Kidney glomerular epithelial cell (primary cell): ENCODE results near the gene CRYBB3.
A peak's percentile ranks its signal among the peaks of the same experiment; 100 is the strongest.
"Not testable (repeated sequence)": the region's sequence is repeated elsewhere in the genome, so short reads cannot be mapped to it uniquely, and the experiment has no call there.

Experiments used
- DNase-seq: peaks from one replicate; lab custom pipeline; 2025; lab: John Stamatoyannopoulos, UW

The CRYBB3 gene

DNA sequence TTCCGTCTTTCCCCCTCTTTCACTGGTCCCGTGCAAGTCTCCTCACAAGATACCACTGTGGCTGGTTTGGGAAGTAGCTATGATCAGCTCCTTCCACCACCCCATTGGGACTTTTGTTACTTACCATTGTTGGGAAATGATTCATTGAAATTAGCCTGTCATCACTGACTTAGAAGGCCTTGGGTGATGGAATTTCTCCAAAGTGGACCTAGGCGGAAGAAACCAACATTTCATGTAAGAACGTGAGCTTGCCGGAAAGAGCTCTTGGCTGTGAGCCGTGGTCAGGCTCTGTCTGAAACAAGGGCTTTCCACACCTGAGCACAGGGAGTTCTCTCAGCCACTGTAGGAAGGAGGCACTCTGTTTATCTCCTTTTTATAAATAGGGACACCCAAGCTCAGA, 23.5 kb upstream of the CRYBB3 start:
- DNase-seq: no peak

DNA sequence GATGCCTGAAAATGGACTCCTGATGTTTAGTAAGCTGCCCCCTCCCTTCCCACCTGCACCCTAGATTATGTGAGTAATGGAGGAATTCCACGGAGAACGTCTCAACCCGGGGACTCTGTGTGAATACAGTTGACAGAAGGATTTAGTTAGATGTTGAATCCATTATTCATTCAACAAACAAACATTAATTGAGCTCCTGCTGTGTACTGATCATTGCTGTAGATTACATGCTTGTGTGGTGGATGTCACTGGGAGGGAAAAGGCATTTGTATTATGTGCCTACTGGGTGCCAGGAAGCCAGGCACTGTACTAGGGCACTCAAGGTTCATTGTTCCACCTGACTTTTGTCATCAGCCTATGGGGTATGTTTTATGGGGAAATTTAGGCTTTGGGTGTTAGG, 22.9 kb upstream of the CRYBB3 start:
- DNase-seq: no peak

DNA sequence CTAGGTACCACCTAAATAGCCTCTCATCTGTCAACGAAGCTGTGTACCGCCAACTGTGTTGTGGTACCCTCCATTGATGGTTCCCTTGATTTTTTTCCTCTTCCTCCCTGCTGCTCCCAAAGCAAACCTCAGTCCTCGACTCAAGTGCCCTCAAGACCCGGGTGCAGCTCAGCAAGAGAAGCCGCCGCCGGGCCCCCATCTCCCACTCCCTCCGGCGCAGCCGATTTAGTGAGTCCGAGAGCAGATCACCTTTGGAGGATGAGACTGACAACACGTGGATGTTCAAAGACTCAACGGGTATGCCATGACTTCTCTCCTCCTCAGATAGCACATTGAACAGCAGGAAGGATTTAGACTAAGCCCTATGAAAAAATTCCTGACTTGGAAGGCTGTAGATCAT, 22.4 kb upstream of the CRYBB3 start:
- no peak for DNase-seq

DNA sequence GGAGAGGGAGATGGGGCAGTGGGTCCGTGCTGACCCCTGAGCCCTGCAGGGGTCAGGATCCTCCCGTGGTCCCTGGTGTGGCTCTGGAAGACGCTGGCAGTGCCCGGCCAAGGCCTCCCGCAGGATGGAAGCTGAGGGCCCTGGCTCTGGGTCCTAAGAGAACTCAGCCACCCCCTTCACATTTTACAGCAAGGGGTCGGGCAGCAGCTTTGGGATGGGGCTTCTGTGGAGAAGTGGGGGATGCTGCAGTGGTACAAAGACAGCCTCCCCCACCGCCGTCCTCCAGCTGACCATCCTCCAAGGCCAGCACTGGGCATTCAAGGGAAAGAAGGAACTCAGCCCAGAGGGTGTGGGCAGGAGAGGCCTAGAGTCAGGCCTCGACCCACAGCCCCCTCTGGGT, 21.8 kb upstream of the CRYBB3 start:
- DNase-seq: no peak

DNA sequence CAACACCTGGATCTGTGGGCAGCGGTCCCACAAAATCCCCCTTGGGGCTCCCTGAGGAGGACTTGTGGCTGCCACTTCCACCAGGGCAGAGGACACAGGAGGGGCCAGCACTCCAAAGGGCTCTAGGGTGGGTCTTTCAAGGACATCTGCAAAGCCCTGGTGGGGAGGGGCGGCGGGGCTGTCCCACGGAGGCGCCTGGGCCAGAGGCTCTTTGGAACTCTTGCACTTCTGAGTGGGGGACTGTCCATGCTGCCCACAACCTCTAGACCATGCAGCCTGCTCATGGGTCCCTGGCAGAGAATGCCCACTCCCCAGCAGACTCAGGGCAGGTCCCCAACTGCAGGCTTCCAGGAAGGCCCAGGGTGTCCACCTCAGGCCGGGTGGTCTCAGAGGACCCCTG, 21.3 kb upstream of the CRYBB3 start:
- not testable (repeated sequence) for DNase-seq

DNA sequence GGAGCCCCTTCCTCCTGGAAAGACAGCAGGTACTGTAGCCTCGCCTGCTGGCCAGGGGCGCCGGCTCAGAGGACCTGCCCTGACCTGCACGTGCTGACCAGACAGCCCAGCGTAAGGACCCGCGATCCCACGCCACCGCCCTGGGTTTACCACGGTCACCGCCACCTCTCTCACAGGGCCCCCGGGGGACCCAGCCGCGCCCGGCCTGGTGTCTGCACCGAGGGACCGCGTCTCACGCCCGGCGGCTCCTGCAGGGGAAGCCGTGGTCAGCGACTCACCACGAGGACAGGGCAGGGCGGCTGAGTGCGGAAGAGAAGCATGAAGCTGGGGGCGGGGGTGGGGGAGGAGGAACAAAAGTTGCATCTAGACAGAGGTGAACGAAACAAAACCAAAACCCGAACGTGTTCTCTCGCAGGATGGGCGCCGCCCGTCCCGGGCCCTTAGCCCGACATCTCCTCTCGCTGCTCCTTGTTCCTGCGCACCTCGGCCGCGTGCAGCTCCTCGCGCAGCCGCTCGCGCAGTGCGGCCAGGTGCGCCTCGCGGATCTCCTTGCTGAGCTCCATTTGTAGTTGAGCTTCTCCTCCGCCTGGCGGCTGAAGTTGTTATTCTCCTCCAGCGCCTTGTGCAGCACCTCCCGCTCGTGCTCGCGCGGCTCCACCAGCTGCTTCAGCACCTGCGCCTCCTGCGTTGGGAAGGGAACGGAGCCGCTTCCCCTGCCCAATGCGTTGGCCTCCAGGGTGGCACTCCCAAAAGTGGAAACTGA, 20.6 kb upstream of the CRYBB3 start:
- DNase-seq: not testable (repeated sequence)

DNA sequence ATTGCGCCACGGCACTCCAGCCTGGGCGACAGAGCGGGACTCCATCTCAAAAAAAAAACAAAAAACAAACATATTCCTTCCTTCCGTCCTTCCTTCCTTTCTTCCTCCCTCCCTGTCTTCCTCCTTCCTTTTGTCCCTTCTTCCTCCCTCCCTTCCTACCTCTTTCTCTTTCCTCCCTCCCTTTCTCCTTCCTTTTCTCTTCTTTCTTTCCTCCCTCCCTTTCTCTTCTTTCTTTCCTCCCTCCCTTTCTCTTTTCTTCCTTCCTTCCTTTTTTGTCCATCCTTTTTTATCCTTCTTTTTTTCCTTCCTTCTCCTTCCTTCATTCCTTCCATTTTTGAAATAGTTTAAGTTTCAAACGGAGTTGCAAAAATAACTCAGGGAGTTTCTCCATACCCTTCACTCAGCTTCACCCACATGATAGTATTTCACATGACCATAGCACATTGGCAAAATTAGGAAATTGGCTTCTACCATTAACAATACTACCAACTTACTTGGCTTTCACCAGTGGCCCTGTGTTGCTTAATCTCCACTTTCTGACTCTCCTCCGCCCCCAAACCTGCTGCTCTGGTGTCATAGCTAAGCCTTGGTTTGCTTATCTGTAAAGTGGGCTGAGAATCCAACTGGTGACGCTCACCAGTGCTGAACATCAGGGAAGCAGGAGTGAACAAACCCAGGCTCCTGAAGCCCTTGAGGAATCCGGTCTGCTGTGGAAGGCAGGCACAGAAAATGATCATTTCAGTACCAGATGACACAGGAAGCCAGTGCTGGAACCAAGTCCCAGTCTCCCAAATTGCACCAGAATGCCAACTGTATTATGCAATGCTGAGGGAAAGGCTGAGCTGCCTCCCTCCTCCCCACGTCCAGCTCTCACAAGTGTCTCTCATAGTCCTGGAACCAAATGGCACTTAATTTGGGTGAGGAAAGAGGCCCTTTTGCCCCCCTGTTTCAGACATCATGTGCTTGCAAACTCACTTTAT, 17.2 kb upstream of the CRYBB3 start:
- no peak for DNase-seq

DNA sequence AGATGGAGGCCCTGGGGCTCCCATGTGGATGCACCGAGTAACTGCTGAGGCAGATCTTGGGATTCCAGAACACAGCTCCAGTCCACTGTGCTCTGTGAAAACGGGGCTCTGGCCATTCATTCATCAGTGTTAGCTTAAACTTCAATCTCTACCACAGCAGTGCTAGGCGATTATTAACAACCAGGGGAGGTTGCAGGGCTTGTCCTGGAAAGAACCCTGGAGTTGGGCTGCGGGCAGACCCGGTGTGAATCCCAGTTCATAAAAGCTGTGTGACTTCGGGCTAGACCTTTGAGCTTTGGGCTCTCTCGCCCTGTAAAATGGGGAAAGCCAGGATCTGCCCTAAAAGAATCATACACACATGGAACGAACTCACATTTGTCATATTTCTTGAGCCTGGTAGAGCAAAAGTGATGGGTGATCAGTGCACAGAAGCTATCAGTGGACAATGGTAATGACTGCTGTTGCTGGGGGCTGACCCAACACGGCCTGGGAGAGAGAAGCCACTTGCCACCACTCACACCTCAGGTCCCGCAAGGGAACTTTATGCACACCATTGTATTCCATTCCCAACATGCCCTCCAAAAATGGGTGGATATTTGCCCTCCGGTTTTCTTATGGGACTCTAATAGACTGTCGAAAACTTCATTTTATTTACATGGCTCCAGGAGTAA, 15.6 kb upstream of the CRYBB3 start:
- no peak for DNase-seq

DNA sequence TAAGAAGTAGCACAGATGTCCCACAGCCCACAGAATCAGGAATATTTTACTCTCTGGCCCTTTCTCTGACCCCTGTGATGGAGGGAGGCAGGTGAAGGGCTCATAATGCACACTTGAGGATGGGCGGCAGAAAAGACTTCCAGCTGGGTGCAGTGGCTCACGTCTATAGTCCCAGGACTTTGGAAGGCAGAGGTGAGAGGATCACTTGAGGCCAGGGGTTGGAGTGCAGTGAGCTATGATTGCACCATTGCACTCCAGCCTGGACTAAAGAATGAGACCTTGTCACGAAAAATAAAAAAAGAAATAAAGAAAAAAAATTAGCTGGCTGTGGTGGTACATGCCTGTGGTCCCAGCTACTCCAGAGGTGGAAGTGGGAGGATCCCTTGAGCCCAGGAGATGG, 13.5 kb upstream of the CRYBB3 start:
- DNase-seq: no peak

DNA sequence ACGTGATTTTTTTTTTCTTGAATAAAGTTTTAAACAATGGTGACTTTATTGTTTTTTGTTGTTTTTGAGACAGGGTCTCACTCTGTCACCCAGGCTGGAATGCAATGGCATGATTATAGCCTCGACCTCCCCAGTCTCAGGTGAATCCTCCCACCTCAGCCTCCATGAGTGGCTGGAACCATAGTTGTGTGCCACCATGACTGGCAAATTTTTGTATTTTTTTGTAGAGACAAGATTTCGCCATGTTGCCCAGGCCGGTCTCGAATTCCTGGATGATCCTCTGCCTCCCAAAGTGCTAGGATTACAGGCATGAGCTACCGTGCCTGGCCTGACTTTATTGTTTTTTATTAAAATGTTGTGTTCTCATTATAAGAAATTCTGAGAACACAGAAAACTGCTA, 12.2 kb upstream of the CRYBB3 start:
- no peak for DNase-seq

DNA sequence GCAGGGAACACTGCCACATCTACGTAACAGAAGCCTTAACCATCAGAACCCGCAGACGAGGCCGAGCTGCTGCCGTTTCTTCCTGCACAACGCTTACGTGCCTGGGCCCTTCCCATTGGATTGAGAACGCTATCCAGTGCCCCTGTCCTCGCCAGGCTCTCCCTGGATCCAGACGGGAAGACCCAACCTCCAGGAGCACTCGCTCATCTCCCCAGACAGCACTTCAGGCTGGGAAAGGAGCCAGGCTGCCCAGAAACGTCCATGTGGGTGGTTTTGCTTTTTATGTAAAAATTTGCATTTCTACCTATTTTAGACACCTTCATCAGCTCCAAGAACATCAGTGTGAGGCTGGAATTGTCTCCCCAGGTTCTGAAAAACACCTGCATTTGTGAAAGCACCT, 7.3 kb upstream of the CRYBB3 start:
- DNase-seq: no peak

DNA sequence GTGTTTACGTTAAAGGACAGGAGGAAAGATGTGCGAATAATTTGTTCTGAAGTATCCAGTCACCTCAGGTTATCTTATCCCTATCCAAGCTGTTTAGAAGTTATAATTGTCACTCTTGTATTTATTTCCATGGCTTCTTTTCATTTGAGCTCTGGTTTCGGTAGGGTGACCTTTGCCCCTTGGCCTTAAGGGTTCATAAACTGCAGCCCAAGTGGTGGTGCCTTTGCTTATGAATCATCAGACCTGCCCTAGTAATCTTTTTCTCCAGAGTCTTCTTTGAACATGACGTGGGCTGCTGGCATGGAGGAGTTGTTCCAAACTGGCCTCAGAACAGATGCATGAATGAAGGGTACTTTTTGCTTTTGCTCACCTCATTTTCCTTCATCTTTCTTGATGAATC, 6.5 kb upstream of the CRYBB3 start:
- DNase-seq: no peak

DNA sequence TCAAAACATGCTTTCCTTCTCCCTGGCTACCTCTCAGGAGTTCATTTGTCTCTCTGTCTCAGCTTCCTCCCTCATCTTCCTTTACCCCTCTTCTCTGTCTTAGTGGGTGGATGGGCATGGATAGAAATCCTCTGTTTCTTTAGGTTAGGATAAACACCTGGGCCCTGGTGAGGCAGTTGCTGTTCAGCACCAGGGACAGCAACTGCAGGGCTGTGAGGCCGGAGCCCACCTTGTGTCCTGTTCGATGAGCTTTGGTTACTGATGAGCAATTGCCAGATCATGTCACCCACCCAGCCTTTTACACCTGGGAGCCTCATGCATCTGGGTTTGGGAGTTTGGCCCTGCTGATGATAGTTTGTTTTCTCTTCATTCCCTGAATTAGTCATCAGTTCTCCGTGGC, 6.1 kb upstream of the CRYBB3 start:
- no peak for DNase-seq

DNA sequence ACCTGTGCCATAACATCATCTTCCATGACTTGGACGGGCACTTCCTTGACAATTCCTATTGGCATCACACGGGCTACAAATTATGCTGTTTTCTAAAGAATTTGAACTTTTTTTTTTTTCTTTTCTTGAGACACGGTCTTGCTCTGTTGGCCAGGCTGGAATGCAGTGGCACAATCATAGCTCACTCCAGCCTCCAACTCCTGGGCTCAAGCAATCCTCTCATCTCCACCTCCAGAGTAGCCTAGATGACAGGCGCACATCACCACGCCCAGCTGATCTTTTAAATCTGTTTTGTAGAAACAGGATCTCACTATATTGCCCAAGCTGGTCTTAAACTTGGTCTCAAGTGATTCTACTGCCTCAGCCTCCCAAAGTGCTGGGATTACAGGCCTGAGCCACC, 3.3 kb upstream of the CRYBB3 start:
- DNase-seq: no peak

DNA sequence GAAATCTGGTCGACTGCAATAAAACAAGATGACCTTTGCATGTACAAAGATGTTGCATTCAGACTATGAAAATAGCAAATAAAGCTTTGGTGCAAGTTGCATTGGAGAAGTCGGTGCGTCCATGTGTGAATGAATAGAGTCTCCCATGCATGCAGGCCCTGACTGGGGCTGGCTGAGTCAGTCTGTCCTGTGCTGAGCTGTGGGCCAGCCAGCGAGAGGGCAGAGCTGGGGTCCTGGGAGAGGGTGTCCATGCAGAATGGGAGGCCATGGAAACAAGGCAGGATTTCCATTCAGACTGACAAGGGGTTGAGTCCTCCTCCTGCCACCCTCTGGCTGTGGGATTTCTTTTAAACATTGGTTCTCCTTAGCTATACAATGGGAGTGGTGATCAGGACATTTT, 2.3 kb upstream of the CRYBB3 start:
- DNase-seq: no peak

DNA sequence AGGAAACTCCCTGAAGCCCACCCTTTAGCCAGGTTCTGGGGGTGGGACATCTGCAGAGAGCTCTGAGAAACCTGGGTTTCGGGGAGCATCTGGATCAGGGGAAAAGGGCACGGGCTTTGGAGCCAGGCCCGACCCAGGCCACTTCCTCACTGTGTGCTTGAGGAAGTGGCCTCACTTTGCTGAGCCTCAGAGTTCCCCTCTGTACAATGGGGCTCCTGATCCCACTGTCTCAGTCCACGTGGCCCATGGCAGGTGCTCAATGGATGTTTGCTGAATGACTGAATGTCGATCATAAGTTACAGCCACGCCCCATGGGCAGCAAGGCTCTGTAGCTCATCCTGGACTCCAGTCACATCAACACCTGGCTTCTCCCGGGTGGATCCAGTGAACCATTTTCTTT, 1.3 kb downstream of the CRYBB3 start:
- no peak for DNase-seq

DNA sequence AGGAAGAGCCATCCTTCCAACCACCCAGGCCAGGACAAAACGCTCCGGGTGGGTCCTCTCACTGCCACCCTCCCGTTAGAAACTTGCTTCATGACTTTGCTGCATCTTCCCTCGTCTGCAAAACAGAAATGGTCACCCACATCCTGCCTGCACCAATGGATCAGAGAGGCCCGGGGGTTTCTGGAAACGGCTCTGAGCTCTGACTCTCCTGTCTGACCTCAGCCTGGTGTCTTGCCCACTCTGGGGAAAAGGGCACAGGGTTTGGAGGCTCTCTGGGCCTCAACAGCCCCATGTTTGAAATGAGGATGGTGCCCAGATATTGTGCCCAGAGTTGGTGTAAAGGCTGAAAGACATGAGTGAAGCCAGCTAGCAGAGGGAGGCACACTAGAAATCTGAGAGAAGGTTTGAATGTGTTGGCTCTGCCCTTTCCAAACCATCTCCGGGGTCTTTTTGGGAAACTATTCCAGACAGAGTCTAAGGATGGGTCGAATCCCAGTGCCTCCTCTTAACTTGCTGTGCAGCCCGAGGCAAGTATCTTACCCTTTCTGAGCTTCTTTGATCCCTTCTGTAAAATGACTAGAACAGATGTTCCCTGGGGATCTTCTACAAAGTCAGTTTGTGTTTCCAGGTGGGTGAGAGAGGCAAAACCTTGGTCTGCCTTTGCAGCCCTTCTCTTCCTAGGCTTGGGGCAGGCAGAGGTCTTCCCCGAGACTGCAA, 2.1 kb downstream of the CRYBB3 start:
- no peak for DNase-seq

DNA sequence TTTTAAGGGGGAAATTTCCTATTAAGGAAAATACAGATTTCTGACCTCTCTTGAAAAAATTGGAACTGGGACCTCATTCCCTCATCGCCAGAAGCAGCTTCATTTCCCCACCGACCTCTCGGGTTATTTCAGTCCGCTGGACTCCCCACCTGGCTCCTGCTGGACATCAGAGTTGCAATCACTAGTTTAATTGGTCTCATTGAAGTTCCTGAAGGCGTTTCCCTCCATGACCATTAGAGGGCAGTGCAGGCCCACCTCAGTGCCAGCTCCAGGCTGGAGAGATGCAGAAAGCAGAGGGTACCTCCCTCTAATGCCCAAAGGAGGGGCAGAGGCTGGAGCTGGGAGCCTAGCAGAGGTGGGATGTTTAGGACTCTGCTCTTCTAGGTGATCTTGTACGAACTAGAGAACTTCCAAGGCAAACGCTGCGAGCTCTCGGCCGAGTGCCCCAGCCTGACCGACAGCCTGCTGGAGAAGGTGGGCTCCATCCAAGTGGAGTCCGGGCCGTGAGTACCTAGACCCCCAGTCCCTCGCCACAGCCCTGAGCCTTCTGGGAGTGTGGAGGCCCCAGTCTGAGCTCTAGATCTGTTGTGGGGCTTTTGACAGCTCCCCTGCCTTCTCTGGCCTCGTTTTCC, 2.7 kb downstream of the CRYBB3 start:
- peak; percentile 62 for DNase-seq

DNA sequence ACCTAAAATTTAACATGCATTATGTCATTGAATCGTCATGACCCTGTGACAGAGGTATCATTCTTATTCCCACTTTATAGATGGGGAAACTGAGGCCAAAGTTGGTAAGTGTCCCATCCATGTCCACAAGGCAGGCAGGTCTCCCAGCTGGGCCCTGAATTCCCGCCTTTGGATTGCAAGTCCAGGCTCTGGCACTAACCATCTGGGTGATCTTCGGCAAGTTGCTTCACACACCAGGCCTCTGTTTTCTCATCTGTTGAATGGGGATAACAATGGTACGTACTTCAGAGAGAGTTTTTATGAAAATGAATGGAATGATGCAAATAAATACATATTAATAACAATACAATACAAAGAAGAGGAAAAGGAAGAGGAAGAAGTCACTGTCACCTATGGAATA, 3.4 kb downstream of the CRYBB3 start:
- no peak for DNase-seq

DNA sequence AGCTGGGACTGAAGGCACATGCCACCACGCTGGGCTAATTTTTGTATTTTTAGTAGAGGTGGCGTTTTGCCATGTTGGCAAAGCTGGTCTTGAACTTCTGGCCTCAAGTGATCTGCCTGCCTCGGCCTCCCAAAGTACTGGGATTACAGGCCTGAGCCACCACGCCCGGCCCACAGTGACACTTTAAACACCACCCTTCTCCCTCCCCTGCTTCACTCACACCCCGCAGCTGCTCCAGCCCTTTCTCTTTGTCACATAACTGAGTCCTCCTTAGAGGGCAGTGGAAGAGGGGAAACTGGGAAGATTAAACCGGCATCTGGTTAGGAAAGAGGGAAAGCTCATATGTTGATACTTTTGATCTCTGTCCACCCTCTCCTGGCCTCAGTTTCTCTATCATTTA, 4.9 kb downstream of the CRYBB3 start:
- not testable (repeated sequence) for DNase-seq

DNA sequence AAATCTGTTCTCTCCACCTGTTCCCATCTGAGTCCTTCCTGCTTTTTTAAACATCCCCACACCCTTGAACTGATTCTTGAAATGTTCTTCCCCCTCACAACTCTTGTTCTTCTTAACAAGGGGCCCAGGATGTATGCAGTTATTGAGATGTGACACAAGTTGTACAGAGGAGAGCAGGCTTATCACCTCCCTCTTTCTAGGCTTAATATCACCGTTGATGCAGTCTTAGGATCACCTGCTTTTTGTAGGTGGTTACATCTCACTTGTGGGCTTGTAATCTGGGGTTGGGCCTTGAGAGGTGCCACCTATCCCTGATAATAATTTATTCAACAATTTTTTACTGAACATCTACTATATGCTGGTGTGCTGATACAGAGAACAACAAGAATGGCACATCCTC, 6.2 kb downstream of the CRYBB3 start:
- DNase-seq: no peak

DNA sequence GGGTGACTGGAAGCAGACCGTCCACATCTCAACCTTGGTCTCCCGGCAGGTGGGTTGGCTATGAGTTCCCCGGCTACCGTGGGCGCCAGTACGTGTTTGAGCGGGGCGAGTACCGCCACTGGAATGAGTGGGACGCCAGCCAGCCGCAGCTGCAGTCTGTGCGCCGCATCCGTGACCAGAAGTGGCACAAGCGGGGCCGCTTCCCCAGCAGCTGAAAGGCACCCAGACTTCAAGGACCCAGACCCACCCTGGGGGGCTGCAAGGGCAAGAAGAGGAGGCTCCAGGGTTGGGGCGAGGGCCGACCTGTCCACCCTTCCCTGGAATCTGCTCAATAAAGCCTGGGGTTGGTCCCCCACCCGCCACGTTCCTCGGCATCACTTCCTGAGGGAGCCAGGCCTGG, 7.3 kb downstream of the CRYBB3 start:
- no peak for DNase-seq
